HG03135 (cell line): ENCODE data around the gene PDE7B.

Experiments used
- ATAC-seq: cut with Tn5 transposase; IDR thresholded peaks from one replicate; pipeline ENCODE4 v1.9.1; 2021; ENCODE audit warnings: mild to moderate bottlenecking, moderate library complexity; ENCODE audit not compliant: unreplicated experiment

Gene PDE7B

DNA sequence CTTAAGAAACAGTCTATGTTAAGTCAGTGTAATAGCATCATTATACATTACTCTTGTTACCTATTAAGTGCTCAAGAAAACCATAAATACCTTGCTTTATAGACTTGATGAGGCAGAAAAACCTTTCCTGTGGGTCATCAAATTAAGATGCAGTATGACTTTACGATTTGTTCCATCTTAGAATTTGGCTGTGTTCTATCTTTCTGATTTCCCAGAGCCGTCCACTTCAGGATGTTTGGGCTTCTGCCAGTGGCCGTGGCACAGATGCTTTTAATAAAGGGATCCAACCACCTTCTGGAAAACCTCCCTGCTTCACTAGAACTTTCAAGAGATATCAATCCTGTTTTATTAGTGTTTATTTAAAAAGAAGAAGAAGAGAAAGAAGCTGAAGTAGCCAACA, 71.2 kb downstream of the PDE7B start:
- no peak for ATAC-seq

- no peak for ATAC-seq
Observed at GRCh38 chr6:135932651-135933050, 81.2 kb downstream of the PDE7B start.

DNA sequence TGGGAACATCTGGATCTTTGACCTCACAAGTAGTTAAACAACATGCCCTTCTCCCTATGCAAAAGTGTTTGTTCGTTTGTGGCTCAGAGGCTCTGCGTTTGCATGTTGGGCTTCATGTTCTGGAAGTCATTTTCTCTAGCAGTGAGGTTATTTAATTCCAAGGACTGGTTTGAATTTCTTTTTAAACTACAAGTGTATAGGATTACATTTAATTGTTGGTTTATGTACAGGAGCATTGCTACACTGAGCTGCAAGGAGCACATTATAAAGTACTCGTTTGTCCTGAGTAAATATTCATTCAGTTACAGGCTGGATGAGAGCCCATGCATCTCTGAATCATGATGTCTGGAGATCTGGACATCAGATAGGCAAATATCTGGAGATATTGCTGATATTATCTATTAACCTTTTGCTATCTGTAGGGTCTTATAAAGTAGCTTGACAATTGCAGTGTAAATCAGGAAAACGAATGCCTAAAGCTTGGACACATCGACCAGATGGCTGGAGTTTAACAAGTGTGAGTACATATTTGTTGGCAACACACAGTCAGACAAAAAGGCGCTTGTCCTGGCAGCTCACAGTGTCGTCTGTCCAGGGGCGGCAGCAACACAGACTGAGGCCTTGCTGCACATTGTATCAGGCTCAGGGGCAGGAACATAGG, 84.6 kb downstream of the PDE7B start:
- ATAC-seq = no peak

DNA sequence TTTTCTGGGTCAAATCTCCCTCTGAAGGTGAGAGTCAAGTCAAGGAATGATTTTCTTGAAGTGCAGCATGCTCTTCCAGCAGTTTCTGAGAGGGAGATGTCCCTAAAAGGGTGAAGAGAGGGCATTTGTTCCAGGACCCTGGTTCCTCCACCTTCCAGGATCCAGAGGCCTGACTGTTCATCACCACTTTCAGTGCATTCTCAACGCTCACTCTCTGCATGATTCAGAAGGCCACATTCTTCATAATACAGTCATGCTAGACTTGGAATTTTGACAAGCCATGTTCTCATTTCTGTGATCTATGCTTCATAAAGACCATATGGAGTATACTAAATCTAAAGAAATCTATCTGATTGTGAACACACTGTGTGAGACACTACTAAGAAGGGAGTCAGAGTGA, 85.1 kb downstream of the PDE7B start:
- ATAC-seq = no peak

DNA sequence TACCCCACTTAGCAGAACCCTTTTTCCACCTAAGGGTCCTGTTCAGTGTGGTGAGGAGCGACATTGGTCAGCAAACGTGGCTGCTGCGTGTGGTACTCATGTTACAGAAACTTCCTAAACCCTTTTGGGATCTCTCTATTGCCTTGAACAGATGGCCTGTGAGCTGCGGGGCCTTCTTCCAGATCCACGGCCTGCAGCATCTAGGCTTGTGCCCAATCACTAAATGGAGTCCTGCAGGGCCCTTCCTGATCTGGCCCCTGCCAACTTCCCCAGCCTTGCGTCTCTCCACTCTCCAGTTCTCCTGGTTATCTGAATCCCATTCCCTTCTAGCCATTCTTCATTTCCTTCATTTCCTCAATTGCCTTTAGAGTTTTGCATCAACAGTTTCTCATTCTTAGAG, 85.6 kb downstream of the PDE7B start:
- no peak for ATAC-seq

- no peak for ATAC-seq
Observed at GRCh38 chr6:135938576-135939207, 87.2 kb downstream of the PDE7B start.

- no peak for ATAC-seq
Observed at GRCh38 chr6:135939208-135939591, 87.7 kb downstream of the PDE7B start.

GRCh38 chr6:135940616-135941167, 89.2 kb downstream of the PDE7B start:
- ATAC-seq = no peak

GRCh38 chr6:135941275-135942025, 89.9 kb downstream of the PDE7B start:
- no peak for ATAC-seq

DNA sequence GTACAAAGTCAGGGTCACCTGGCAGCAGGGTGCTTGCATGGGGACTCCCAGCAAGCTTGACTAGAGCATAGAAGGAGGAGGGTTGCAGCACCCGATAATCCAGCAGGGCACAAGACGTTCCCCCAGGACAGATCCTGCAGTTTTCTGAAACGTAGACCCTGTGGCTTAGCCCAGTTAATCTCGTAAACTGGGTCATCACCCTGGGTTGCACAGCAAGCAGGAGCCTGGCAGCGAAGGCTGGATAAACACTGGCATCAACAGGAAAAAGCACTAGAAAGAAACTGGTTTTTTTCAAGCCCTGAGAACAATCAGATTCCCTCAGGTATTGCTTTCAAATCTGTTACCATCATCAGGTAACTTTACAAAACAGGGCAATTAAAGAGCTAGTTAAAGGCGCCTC, 92.6 kb downstream of the PDE7B start:
- no peak for ATAC-seq

GRCh38 chr6:135946674-135947073, 95.2 kb downstream of the PDE7B start:
- no peak for ATAC-seq

DNA sequence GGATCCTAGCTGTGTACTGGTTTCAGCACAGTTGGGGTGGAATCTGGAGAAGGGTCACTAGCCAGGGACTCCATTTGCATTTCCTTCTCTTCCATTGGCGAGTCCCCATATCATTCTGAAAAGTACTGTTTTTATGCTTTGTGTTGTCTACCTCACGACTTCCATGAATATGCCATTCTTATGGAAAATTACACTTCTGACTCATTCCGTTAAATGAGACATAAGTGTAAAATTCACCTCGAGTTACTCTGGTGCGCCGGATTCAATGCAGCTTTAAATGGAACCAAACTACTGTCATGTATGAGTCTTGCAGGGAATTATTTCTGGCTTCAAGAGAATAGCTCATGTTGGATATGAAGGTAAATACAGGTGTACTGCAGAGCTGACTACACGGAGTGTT, 99.2 kb downstream of the PDE7B start:
- no peak for ATAC-seq

GRCh38 chr6:135951169-135951568, 99.7 kb downstream of the PDE7B start:
- no peak for ATAC-seq

DNA sequence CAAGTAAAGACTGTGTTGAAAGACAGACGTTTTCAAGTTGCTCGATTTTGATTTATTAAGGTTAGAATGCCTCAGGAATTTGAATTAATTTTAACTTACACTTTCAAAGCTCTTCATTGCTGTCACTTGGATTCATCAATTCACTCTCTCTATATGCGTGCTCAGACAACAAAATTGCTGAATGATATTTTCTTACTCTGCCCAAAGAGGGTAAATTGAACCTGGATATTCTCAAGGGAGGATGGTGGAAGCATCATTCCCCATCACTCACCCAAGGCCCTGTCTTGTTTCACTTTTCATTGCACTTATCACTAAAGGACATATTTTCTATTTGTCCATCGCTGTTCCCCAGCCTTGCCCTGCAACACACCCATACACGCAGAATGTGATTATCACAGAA, 102.3 kb downstream of the PDE7B start:
- ATAC-seq = no peak

DNA sequence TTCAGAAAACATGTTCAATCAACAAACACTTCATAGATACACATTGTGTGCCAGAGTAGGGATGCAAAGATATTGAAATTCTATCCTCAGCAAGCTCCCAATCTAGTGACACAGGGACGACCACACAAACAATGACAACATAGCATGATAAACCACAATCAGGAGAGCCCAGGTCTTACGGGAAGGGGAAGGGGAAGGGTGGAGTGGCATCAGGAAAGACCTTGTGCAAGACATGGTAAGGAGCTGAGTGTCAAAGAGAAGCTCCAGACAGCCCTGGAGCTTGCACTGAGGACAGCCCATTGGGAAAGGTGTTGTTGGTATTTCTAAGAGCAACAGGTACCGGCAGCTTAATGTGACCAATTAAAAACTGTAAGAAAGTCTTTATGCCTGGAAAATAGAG, 103.6 kb downstream of the PDE7B start:
- no peak for ATAC-seq

DNA sequence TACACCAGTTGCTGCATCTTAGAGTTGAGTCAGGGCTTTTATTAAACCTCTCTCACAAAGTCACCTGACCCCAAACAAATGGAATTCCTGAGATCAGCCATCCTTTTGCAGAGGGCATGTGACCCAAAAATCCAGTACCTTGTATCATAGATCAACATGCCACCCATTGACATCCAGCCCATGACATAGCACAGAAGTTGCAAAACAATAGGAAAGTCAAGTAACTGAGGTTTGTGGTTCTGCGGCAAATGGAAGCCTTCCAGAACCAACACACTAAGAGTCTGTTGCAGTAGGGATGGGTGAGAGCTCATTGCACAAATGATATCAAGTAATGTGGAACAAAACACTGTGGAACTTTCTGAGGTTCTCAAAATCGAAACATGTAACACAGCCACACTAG, 111.2 kb downstream of the PDE7B start:
- no peak for ATAC-seq

- ATAC-seq = no peak
Observed at GRCh38 chr6:135970750-135971149, 119.2 kb downstream of the PDE7B start.

GRCh38 chr6:135971351-135971750, 119.8 kb downstream of the PDE7B start:
- no peak for ATAC-seq

GRCh38 chr6:135972150-135972549, 120.6 kb downstream of the PDE7B start:
- ATAC-seq = no peak

- no peak for ATAC-seq
Observed at GRCh38 chr6:135972586-135972985, 121.1 kb downstream of the PDE7B start.

GRCh38 chr6:135974426-135974825, 122.9 kb downstream of the PDE7B start:
- ATAC-seq = no peak

DNA sequence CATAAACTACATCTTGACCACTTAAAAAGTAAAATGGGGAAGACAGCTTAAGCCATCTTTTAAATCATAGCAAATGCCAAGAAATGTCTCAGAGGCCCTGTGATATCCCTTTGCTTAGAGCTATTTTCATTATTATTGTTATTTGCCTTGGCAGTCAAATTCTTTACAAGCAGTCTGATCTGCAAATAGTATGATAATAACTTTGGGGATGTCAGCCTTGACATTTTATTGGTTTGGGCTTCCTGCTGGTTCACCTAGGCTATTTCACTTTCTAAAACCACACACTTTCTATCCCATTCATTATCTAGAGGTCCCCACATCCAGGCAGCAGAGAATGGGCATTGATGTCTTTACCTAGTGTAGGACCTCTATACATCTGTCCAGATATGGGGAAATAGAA, 125.1 kb downstream of the PDE7B start:
- ATAC-seq = no peak
